ENCODE measurements around the gene INPP1. TPM values are rescaled to one million over a fixed set of nuclear protein-coding genes. Genes with fewer than 3 reads are reported as not detected.

INPP1 gene
- total RNA-seq, 1 experiment from 2014 or later, result 23.2 TPM

DNA sequence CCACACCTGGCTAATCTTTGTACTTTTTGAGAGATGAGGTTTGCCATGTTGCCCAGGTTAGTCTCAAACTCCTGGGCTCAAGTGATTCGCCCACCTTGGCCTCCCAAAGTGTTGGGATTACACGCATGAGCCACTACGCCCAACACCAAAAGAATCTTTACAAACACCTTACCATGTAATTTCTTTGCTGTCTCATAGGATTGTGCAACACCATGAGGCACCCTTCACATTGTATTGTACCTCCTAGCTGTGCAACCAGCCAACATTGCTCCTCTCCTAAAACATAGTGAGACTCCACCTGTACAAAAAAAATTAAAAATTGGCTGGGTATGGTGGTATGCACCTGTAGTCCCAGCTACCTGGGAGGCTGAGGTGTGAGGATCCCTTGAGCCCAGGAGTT is 61.7 kb downstream of the INPP1 start:
- H3K4me1 Mint-ChIP-seq (ENCODE audit: low read depth, unreplicated experiment), result no peaks in the 10 kb centered on the region
- DNase-seq, result no peak
- BruUV-seq (replicated peaks), result no TSS peak
- Histone ChIP-seq H3K9me3 (no peaks in the 10 kb centered on the region), H3K27me3 (replicated peaks; ENCODE audit: control insufficient read depth, insufficient read depth, low read length) (no peaks in the 10 kb centered on the region), H3K4me3 (ENCODE audit: low read depth, low read length) (no peak overlapping the region), H3K4me1 (peaks cover 16% of the 10 kb centered on the region), H3K36me3 (ENCODE audit: control insufficient read depth, insufficient read depth, low read length) (no peaks in the 10 kb centered on the region; the same call in 1 of the 2 replicates)
- H3K36me3 Mint-ChIP-seq (ENCODE audit: insufficient read depth, unreplicated experiment), result no peaks in the 10 kb centered on the region
- H3K27me3 Mint-ChIP-seq (ENCODE audit: insufficient read depth, unreplicated experiment), result no peaks in the 10 kb centered on the region
- H3K9me3 Mint-ChIP-seq (ENCODE audit: unreplicated experiment), result no peaks in the 10 kb centered on the region
- no peak overlapping the region for H3K4me3 Mint-ChIP-seq (ENCODE audit: unreplicated experiment)
- TF ChIP-seq CTCF (IDR thresholded peaks at IDR 0.05; ENCODE audit: insufficient read depth in 1 of 2, low read depth in 1 of 2, low read length in 1 of 2, severe bottlenecking in 1 of 2, unreplicated experiment in 1 of 2), result no peak
- H3K27ac Mint-ChIP-seq (ENCODE audit: unreplicated experiment), result no peak overlapping the region
- ChIA-PET CTCF (no interaction called here), POLR2A (no interaction called here)
- intact Hi-C loops (cut with micrococcal nuclease; ENCODE audit: unreplicated experiment), result loop anchor here (10.0 kb wide), 1 partner anchor 280 kb away; no protein-coding TSS in a partner anchor

GRCh38 chr2:190405995-190406394 is 62.6 kb downstream of the INPP1 start:
- no TSS peak for BruUV-seq (replicated peaks)
- intact Hi-C loops (cut with micrococcal nuclease; ENCODE audit: unreplicated experiment), result loop anchor here (10.0 kb wide), 1 partner anchor 279 kb away; no protein-coding TSS in a partner anchor
- no peaks in the 10 kb centered on the region for H3K9me3 ChIP-seq
- Mint-ChIP-seq H3K9me3 (ENCODE audit: unreplicated experiment) (no peaks in the 10 kb centered on the region), H3K36me3 (ENCODE audit: insufficient read depth, unreplicated experiment) (no peaks in the 10 kb centered on the region), H3K27me3 (ENCODE audit: insufficient read depth, unreplicated experiment) (no peaks in the 10 kb centered on the region), H3K4me1 (ENCODE audit: low read depth, unreplicated experiment) (no peaks in the 10 kb centered on the region), H3K27ac (ENCODE audit: unreplicated experiment) (no peak overlapping the region), H3K4me3 (ENCODE audit: unreplicated experiment) (no peak overlapping the region)
- H3K36me3 ChIP-seq (ENCODE audit: control insufficient read depth, insufficient read depth, low read length), result no peaks in the 10 kb centered on the region; the same call in 1 of the 2 replicates
- ChIA-PET POLR2A (no interaction called here), CTCF (no interaction called here)
- no peak for DNase-seq
- no peaks in the 10 kb centered on the region for H3K27me3 ChIP-seq (replicated peaks; ENCODE audit: control insufficient read depth, insufficient read depth, low read length)
- no peak for TF ChIP-seq CTCF (IDR thresholded peaks at IDR 0.05; ENCODE audit: insufficient read depth in 1 of 2, low read depth in 1 of 2, low read length in 1 of 2, severe bottlenecking in 1 of 2, unreplicated experiment in 1 of 2)
- no peak overlapping the region for H3K4me3 ChIP-seq (ENCODE audit: low read depth, low read length)
- H3K4me1 ChIP-seq, result peaks cover 16% of the 10 kb centered on the region

DNA sequence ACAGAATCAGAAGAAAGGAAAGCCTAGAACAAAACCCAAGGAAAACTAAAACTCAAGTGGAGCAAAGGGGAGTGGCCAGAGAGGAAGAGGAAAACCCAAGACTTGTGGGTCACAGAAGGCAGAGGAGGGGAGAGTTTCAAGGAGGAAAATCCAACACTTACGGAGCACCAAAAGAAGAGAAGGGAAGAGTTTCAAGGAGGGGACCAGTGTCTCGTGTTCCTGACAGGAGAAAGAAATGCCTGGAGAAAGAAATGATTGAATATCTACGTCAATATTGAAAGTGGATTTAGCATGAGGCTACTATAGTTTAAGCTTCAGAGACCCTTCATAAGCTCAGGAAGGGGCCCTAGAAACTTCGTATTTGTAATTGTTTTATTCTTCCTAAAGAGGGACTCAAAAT is 63.4 kb downstream of the INPP1 start:
- no peaks in the 10 kb centered on the region for H3K9me3 ChIP-seq
- POLR2A ChIA-PET, result no interaction called here
- intact Hi-C loops (cut with micrococcal nuclease; ENCODE audit: unreplicated experiment), result loop anchor here (10.0 kb wide), 1 partner anchor 278 kb away; no protein-coding TSS in a partner anchor

More for the DNA sequence above, 63.4 kb downstream of the INPP1 start:
- Mint-ChIP-seq H3K27me3 (ENCODE audit: insufficient read depth, unreplicated experiment) (no peaks in the 10 kb centered on the region), H3K9me3 (ENCODE audit: unreplicated experiment) (no peaks in the 10 kb centered on the region), H3K4me3 (ENCODE audit: unreplicated experiment) (no peak overlapping the region), H3K4me1 (ENCODE audit: low read depth, unreplicated experiment) (no peaks in the 10 kb centered on the region), H3K36me3 (ENCODE audit: insufficient read depth, unreplicated experiment) (no peaks in the 10 kb centered on the region), H3K27ac (ENCODE audit: unreplicated experiment) (no peak overlapping the region)
- CTCF ChIA-PET, result no interaction called here
- no peak overlapping the region for H3K4me3 ChIP-seq (ENCODE audit: low read depth, low read length)
- TF ChIP-seq CTCF (IDR thresholded peaks at IDR 0.05; ENCODE audit: insufficient read depth in 1 of 2, low read depth in 1 of 2, low read length in 1 of 2, severe bottlenecking in 1 of 2, unreplicated experiment in 1 of 2), result no peak
- H3K27me3 ChIP-seq (replicated peaks; ENCODE audit: control insufficient read depth, insufficient read depth, low read length), result no peaks in the 10 kb centered on the region
- H3K36me3 ChIP-seq (ENCODE audit: control insufficient read depth, insufficient read depth, low read length), result no peaks in the 10 kb centered on the region; the same call in 1 of the 2 replicates
- peaks cover 16% of the 10 kb centered on the region for H3K4me1 ChIP-seq
- DNase-seq, result no peak
- no TSS peak for BruUV-seq (replicated peaks)
